A549 treated with AZD9567 at 1 μM for 4 hours (cell line): Measurements from ENCODE around the gene CNN2. TPM values are rescaled to one million over a fixed set of nuclear protein-coding genes. Genes with fewer than 3 reads are reported as not detected.

Source experiments
- total RNA-seq: library from RNA; stranded (reverse); fragments of 200-300 nt; extraction: Qiagen RNA extraction; gene quantifications from 5 replicates; pipeline ENCODE4 v1.2.3, GENCODE V29; 2022; ENCODE audit not compliant: insufficient read depth

CNN2 gene
- 59.2 to 96.5 TPM (median 67.0 TPM) in 5 replicates for total RNA-seq

GRCh38 chr19:1025960-1026782 is at the start of gene CNN2:
TSS of gene CNN2 (plus strand) at chr19:1026608. CDS start at chr19:1026662, 54 bp downstream.

GRCh38 chr19:984165-984967 is 42.0 kb upstream of the CNN2 start, which contains the start of gene WDR18:
TSS of gene WDR18 (plus strand) at chr19:984345. CDS start at chr19:984354, 9 bp downstream.

DNA sequence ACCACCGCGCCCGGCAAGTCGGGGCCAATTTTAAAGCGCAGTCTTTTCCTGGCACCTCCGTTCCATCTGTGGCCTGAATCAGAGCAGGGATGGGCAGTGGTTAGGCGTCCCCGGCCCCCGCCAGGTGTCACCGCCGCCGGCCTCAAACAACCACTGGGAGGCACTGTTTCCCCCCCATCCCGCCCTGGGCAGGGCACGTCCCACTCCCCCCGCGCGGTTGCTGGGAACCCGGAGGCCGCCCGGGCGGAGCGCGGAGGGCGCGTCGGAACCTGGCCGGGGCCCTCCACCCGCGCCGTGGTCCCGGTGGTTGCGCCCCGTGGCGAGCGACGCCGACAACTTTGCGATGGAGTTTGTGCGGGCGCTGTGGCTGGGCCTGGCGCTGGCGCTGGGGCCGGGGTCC is 26.3 kb upstream of the CNN2 start, which contains the start of gene GRIN3B:
Gene GRIN3B, plus strand, starts transcription at position 325 of the 400 bp plus-strand sequence. Its CDS starts 19 bp downstream, at position 344.

DNA sequence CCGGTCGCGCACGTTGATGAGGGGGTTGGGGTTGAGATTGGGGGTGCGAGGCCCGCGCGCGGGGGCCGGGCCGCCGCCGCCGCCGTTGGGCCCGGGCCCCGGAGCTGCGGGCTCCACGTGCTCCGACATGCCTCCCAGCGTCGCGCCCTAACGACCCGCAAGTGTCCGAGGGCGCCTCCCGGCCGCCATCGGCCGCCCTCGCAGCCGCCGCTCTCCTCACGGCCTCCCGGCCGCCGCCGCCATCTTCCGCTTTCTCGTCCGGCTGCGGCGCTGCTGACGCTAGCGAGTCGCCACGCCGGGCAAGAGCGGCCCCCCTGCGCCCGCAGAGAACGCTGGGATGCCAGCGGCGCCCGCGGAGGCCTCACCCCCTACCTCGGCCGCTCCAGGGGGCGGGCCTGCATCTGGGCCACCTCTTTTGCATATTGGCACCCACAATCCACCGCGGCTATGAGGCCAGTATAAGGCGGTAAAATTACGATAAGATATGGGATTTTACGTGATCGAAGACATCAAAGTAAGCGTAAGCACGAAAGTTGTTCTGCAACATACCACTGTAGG is 5.5 kb upstream of the CNN2 start, which contains the start of gene TMEM259:
Gene TMEM259, minus strand, starts transcription at position 256 of the 558 bp plus-strand sequence. Its CDS starts 127 bp downstream, at position 129.

DNA sequence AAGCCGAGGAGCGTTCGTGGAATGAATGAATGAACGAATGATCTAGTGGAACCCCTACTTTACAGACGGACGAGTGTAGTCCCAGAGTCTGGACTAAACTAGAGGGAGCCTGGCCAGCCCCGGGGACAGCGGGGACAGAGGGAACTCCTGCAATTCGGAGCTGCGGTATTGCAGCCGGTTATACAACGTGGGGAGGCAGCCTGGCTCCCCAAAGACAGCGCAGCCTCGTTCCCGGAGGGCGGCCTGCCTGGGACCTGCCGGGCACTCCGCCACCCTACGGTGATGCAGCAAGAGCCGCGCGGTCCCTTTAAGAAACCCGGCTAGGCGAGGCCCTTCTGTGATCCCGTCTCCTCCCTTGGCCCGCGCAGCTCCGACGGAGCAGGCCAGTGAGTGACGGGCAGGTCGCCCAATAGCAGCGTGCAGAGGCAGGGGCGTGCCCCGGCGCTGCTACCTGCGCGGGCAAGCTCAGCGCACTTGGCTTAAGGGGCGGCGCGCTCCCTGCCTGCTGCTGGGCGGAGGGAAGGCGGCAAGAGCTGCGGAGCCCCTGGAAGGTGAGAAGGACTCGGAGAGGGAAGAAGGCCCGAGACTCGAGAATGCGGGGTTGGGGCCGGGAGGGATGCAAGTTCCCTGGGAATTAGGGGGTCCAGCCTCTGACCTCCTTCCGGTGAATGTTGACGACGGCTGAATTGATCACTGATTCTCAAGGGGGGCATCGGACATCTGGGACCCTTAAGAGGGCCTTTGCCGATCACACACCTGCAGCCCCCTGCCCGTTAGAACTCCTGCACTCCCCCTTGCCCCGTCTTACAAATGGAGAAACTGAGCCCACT is 13.5 kb downstream of the CNN2 start, which contains the start of gene ABCA7:
Gene ABCA7, plus strand, starts transcription at position 462 of the 830 bp plus-strand sequence. CDS start 1,255 bp downstream, outside the sequence.

DNA sequence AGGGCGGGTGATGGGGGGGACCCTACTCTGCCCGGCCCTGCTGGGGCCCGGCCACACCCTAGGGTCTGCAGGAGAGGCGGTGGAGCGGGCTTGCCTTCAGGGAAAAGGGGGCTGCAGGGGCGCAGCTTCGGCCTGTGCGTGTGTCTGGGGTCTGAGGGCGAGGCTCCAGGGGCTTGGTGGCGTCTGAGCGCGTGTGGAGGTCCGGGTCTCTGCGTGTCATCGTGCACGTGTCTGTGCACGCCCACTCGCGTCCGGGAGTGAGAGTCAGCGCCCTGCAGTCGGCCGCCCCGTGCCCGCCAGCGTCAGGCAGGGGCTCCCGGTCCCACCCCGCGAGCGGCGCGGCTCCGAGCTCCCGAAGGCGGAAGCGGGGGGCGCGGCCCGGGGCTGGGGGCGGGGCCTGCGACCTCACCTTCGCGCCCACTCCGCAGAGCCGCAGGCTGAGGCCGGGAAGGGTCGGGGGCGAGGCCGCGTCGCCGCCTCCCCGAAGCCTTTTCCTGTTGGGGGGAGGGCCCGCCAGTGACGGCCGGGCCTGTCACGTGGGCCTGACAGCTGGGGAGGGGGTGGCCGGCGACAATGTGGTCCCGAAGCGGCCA is 40.4 kb downstream of the CNN2 start, which contains the start of gene ARHGAP45:
Gene ARHGAP45, plus strand, starts transcription at position 420 of the 593 bp plus-strand sequence. CDS start 239 bp downstream, outside the sequence.

Other genes with a start within 250 kb of the CNN2 start
- 220 to 256 TPM (median 229 TPM) in 5 replicates for gene PTBP1, start 229.2 kb upstream of the CNN2 start, total RNA-seq
- 2.9 to 4.8 TPM (median 4.2 TPM) in 5 replicates for gene PLPPR3, start 204.7 kb upstream of the CNN2 start, total RNA-seq
- gene AZU1, start 198.8 kb upstream of the CNN2 start, total RNA-seq = 0.22 to 0.41 TPM (median 0.27 TPM) in 4 of 5 replicates, not detected in the other
- gene PRTN3, start 185.6 kb upstream of the CNN2 start, total RNA-seq = 0.20 to 0.55 TPM (median 0.32 TPM) in 4 of 5 replicates, not detected in the other
- 0.09 to 0.18 TPM (median 0.12 TPM) in 4 of 5 replicates, not detected in the other for gene ELANE, start 174.3 kb upstream of the CNN2 start, total RNA-seq
- 19.2 to 25.8 TPM (median 23.5 TPM) in 5 replicates for gene CFD, start 166.9 kb upstream of the CNN2 start, total RNA-seq
- gene MED16, start 133.4 kb upstream of the CNN2 start, total RNA-seq = 16.3 to 22.4 TPM (median 19.0 TPM) in 5 replicates
- not detected in 5 replicates for gene RNU6-9, start 133.1 kb upstream of the CNN2 start, total RNA-seq
- 20.0 to 43.9 TPM (median 40.6 TPM) in 5 replicates for gene R3HDM4, start 113.4 kb upstream of the CNN2 start, total RNA-seq
- gene KISS1R, start 109.3 kb upstream of the CNN2 start, total RNA-seq = 0.28 to 0.65 TPM (median 0.43 TPM) in 4 of 5 replicates, not detected in the other
- 3.2 to 5.1 TPM (median 3.9 TPM) in 5 replicates for gene ARID3A, start 100.6 kb upstream of the CNN2 start, total RNA-seq
- 45.2 to 72.8 TPM (median 66.3 TPM) in 5 replicates for gene WDR18, start 42.3 kb upstream of the CNN2 start, total RNA-seq
- 2.0 to 3.7 TPM (median 3.3 TPM) in 4 of 5 replicates, not detected in the other for gene GRIN3B, start 26.2 kb upstream of the CNN2 start, total RNA-seq
- 81.7 to 126 TPM (median 123 TPM) in 5 replicates for gene TMEM259, start 5.5 kb upstream of the CNN2 start, total RNA-seq
- not detected in 5 replicates for gene RNU6-2, start 5.1 kb upstream of the CNN2 start, total RNA-seq
- gene ABCA7, start 13.5 kb downstream of the CNN2 start, total RNA-seq = 11.2 to 16.3 TPM (median 13.7 TPM) in 5 replicates
- 2.6 to 3.2 TPM (median 2.9 TPM) in 5 replicates for gene ARHGAP45, start 40.6 kb downstream of the CNN2 start, total RNA-seq
- gene POLR2E, start 68.8 kb downstream of the CNN2 start, total RNA-seq = 209 to 249 TPM (median 237 TPM) in 5 replicates
- 423 to 497 TPM (median 483 TPM) in 5 replicates for gene GPX4, start 77.4 kb downstream of the CNN2 start, total RNA-seq
- gene SBNO2, start 147.7 kb downstream of the CNN2 start, total RNA-seq = 21.9 to 34.8 TPM (median 32.8 TPM) in 5 replicates
- 23.6 to 38.2 TPM (median 35.2 TPM) in 5 replicates for gene STK11, start 179.2 kb downstream of the CNN2 start, total RNA-seq
- gene CBARP, start 211.4 kb downstream of the CNN2 start, total RNA-seq = 4.1 to 4.9 TPM (median 4.9 TPM) in 5 replicates
- 73.2 to 172 TPM (median 163 TPM) in 5 replicates for gene ATP5F1D, start 215.1 kb downstream of the CNN2 start, total RNA-seq
- 37.1 to 51.8 TPM (median 48.1 TPM) in 5 replicates for gene MIDN, start 222.0 kb downstream of the CNN2 start, total RNA-seq
- gene CIRBP, start 242.7 kb downstream of the CNN2 start, total RNA-seq = 117 to 198 TPM (median 123 TPM) in 5 replicates
- 41.0 to 95.6 TPM (median 76.7 TPM) in 5 replicates for gene FAM174C, start 248.9 kb downstream of the CNN2 start, total RNA-seq